HL-60/S4 (cell line): ENCODE results near the gene POLH.
"Not testable (repeated sequence)": the region's sequence is repeated elsewhere in the genome, so short reads cannot be mapped to it uniquely, and the experiment has no call there.

Source experiments
- in situ Hi-C: fragments of 300-500 bp; cut with MboI; formaldehyde crosslinking; loops from 2 replicates; pipeline ENCODE4 v1.14.3; 2022; ENCODE audit warnings: low sequenced_read_pairs

POLH gene

DNA sequence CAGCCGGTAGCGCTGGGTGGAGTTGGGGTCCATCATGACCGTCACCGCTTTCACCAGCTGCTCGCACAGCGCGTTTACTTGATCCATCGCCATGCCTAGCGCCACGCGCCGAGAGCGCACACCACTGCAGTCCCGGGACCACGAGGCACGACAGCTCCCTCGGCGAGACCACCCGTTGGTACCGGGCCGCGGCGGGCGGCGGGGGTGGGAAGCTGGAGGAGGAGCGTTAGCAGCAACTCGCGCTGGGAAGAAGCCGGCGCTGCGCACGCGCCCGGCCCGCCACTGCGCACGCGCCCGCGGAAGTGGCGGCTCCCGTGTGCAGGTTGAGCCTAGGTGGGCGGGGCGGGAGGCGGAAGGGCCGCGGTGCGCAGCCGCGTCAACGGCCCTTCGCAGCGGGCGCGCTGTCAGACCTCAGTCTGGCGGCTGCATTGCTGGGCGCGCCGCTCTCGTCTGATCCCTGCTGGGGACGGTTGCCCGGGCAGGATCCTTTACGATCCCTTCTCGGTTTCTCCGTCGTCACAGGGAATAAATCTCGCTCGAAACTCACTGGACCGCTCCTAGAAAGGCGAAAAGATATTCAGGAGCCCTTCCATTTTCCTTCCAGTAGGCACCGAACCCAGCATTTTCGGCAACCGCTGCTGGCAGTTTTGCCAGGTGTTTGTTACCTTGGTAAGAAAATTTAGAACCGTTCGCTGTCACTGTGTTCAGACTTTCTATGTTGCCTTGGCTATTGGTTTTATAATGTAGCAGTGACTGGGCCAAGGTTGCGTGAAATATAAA, at the start of gene POLH, which contains the start of gene XPO5:
TSS of gene POLH (plus strand) at position 414 of the 780 bp plus-strand sequence. CDS start 6,135 bp downstream, outside the sequence.
TSS of gene XPO5 (minus strand) at position 267 of the 780 bp plus-strand sequence. CDS start at position 93, 174 bp downstream.
- in situ Hi-C loops, result no loop called here

DNA sequence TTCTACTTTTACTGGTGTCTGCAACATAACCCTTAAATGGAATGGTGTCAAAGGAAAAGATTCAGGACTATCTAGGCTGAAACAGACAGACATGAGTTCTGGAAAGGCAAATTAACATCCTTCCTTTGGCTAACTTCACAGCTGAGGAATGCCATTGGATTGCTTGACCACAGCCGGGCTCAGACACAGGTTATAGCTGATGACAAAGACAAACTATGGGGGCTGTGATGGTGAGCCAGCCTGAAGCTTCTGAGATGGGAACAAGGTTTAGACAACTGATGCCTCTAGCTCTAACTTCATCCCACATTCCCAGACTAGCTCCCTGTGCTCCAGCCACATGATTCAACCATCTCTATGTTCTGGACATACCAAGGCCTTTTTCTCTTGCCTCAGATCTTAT, 43.8 kb upstream of the POLH start:
- in situ Hi-C loops, result no loop called here

DNA sequence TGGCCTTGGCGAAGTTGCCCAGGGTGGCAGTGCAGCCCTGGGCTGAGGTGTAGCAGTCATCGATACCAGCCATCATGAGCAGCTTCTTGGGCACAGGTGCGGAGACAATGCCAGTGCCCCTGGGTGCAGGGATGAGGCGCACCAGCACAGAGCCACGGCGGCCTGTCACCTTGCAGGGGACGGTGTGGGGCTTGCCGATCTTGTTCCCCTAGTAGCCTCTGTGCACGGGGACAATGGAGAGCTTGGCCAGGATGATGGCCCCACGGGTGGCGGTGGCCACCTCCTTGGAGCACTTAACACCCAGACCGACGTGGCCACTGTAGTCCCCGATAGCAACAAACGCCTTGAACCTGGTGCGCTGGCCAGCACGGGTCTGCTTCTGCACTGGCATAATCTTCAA, 37.0 kb upstream of the POLH start:
- in situ Hi-C loops, result not testable (repeated sequence)

DNA sequence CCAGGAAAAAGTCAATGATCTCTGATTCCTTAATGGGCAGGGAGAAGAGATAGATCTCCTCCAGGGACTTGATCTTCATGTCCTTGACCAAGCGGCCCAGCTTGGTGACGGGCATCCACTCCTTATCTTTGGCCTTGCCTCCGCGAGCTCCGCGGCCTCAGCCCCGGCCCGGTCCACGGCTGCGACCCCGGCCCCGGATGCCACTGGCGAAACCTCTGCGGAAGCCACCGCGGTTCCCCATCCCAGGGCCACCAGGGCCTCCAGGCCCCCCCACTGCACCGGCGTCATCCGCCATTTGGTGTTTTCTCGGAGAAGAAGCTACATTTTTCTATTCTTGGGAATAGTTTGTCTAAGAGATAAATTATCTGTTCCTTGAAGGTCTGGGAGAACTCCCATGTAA, 36.6 kb upstream of the POLH start:
- in situ Hi-C loops, result not testable (repeated sequence)

DNA sequence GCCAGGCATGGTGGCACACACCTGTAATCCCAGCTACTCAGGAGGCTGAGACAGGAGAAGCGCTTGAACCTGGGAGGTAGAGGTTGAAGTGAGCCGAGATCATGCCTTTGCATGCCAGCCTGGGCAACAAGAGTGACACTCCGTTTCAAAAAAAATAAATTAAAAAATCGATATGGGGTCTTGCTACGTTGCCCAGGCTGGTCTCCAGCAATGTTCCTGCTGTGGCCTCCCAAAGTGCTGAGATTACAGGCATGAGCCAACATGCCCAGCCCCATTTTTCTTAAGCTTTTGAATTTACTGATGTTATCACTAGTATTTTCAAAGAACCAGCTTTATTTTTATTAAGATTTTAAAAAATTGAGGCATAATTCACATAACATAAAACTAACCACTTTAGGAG, 35.5 kb upstream of the POLH start:
- in situ Hi-C loops, result no loop called here

DNA sequence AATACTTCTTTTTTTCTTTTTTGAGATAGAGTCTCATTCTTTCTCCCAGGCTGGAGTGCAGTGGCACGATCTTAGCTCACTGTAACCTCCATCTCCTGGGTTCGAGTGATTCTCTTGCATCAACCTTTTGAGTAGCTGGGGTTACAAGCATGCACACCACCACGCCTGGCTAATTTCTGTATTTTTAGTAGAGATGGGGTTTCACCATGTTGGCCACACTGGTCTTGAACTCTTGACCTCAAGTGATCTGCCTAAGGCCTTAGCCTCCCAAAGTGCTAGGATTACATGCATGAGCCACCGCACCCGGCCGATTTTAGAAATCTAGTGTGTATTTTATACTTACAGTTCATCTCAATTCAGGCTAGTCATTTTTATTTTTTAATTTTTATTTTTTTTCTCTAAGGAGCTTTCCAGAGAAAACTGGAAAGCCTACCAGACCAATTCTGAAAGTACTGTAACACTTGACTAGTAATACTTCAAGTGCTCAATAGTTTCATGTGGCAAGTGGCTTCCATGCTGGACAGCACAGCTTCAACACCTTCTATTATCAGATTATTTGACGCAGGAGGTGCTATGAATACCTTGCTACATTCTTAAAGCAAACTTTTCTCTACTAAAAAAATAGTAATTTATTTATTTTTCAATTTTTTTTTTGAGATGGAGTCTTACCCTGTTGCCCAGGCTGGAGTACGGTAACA, 34.1 kb upstream of the POLH start:
- in situ Hi-C loops, result no loop called here

DNA sequence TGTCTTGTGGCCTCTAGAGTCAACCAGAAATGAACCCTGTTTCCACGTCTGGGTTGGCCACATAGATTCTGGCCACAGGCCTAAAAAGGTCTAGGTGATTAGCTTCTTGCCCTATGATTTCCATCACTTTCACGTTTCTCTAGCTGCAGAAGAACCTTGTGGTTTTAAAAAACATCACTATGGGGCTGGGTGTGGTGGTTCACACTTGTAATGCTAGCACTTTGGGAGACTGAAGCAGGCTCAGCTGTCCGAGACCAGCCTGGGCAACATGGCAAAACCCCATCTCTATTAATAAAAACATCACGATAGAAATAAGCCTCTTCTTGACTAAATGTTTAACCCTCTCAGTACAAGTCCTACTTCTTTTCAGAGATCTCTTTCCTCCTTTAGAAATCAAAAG, 31.5 kb upstream of the POLH start:
- in situ Hi-C loops, result no loop called here

DNA sequence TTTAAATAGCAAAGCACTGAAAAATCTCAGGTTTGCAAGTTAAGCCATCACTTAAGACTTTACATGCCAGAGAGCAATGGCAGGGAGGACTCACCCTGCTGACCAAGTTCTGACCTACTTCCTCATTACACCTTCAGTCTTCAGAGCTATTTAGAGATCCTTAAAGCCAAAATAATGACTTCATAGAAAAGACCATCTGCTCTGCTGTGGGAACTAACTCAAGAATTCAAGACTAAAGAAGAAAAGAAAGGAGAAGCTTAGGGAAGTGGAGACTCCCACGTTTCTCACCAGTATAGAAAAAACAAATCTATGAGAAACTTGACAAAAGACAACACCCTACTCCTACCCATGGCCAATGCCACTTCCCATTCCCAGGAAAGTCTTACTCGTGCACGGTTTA, 28.8 kb upstream of the POLH start:
- in situ Hi-C loops, result no loop called here

DNA sequence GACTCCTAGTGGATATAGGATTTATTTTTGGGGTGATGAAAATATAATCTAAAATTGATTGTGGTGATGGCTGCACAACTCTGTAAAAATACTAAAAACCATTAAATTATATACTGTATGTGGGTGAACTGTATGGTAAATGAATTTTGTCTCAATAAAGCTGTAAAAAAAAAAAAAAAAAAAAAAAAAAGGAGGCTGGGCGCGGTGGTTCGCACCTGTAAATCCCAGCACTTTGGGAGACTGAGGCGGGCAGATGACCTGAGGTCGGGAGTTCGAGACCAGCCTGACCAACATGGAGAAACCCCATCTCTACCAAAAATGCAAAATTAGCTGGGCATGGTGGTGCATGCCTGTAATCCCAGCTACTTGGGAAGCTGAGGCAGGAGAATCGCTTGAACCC, 18.4 kb upstream of the POLH start:
- in situ Hi-C loops, result not testable (repeated sequence)

DNA sequence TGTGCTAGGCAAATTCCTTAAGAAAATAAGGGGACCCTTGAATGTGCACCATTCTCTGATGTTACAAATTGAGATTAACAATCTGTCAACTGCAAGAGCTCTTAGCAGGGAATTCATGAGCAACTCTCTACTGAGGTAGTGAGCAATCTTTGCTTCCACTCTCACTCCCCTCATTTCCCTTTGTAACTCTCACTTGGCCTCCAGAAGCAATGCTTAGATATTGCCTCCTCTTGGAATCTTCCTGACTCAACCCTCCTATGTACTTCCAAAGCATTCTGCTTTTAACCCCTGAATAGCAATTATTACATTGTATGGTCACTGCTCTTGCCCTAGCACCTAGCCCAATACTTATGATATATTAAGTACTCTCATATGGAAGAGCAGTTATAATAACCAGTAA, 16.7 kb upstream of the POLH start:
- in situ Hi-C loops, result no loop called here

DNA sequence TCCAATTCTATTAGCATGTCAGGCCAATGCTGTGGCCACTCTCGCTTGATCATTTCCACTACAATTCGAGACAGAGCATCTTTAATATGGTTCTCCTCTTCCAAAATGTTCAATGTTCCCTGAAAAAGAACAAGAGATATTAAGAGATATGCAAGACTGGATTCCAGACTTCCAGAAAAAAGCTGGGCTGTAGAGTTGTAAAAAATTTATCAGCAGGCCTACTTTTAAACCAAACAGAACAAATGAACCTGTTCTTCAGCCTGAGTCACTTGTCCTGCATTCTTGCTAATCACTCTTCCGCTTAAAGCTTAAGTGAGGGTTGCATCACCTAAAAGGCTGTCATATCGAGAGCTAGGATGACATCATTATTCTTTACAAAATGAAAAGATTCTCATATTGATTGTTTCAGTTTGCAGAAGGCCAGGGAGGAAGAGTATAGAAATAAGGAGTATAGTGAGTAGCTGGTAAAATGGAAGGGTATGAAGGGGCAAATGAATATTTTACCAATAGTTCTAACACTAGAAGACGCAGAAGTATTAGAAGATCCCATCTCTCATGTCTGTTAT, 5.0 kb upstream of the POLH start:
- in situ Hi-C loops, result no loop called here

DNA sequence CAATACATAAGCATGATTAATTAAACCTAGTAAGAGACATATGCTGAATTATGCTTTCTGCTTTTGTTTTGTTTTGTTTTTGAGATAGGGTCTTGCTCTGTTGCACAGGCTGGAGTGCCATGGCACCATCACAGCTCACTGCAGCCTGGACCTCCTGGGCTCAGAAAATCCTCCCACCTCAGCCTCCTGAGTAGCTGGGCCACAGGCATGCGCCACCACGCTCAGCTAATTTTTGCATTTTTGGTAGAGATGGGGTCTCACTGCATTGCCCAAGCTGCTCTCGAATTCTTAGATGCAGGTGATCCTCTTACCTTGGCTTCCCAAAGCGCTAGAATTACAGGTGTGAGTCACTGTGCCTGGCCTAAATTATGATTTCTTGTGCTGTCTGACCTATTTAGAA, 4.0 kb upstream of the POLH start:
- in situ Hi-C loops, result no loop called here

DNA sequence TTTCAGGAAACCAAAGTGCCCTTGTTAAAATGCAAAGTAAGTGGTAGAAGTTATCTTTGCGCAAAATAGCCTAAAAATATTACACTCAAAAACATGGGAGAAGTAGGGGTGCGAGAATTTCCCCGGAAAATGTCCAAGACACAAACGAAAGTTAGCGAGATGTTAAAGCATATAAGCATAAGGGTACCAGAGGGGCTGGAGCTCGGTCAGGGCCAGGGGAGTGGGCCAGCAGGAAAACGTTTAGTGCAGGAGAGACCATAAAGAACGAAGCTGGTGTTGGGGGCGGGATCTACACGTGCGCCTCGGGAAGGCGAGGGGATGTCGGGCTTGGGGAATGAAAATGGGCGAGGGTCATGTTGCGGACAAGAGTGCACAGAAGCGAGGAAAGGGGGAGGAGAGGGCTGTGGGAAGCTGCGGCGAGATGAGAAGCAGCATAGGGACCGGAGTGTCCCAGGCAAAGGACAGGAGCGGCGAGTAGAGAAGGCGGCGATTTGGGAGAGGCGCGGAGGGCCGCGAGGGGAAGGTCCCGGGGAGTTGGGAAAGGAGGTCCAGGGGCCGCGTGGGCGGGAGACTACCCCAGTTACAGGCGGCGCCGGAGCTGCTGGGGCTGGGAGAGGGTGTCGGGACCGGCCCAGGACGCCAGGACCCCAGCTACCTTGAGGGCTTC, 747 bp upstream of the POLH start:
- in situ Hi-C loops, result no loop called here

DNA sequence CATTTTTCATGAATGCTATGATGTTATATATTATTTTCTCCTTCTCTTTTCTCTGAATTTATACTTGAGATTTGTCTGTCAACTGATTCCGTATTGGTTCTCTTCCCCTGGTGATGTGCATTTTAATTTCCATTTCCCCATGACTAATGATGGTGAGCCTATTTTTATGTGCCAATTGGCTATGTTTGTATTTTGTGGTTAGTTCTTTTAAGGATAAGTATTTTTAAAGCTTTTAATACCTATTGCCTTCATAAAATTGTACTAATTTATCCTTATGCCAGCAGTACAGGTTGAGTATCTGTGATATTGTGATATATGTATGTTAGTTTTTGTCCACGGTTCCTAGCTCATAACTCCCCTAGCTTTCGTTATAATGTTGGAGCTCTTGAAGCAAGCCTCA, 2.8 kb downstream of the POLH start:
- in situ Hi-C loops, result no loop called here

DNA sequence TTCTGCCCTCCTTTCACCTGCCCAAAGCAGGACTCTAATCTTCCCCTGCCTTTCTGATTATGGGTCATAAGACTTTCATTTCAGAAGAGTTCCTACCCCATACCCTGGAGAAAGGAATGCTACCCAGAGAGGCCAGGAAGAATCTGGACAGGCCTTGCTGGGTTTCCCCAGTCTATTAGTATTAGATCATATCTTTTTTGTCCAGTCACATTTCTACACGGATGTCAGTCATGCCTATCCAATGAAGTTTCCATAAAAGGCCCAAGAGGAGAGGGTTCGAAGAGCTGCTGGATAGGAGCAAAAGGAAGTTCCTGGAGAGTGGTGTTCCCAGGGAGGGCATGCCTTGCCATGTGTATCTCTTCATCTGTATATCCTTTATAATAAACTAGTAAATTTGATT, 3.2 kb downstream of the POLH start:
- in situ Hi-C loops, result no loop called here

DNA sequence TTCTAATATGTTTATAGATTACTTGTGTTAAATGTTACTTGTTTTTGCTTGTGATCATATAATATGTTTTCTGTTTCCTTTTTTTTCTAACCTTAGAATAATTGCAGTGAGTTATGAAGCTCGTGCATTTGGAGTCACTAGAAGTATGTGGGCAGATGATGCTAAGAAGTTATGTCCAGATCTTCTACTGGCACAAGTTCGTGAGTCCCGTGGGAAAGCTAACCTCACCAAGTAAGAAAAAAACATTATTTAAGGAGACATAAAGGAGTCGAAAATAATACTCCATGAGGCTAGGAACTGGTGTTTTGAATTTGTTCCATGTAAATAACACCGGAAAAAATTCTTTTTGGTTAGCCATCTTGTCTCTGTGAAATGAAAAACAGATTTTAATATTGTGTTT, 6.9 kb downstream of the POLH start:
- in situ Hi-C loops, result no loop called here

DNA sequence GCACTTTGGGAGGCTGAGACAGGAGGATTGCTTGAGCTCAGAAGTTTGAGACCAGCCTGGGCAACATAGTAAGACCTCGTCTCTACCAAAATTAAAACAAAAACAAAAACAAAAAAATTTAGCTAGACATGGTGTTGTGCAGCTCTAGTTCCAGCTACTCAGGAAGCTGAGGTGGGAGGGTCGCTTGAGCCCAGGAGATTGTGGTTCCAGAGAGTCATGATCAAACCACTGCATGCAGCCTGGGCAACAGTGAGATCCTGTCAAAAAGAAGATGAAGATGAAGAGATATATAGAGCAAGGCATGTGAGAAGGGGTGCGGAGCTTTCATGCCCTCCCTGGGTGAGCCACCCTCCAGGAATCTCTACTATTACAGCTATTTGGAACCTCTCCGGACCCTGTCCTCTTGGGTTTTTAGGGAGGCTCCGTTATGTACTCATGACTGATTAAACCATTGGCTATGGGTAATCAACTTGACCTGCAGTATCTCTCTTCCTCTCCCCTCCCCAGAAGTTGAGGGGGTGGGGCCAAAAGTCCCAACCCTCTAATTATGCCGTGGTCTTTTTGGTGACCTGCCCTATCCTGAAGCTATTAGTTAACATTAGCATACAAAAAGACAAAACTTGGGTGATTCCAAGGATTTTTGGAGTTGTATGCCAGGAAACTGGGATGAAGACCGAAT, 9.0 kb downstream of the POLH start:
- in situ Hi-C loops, result no loop called here

DNA sequence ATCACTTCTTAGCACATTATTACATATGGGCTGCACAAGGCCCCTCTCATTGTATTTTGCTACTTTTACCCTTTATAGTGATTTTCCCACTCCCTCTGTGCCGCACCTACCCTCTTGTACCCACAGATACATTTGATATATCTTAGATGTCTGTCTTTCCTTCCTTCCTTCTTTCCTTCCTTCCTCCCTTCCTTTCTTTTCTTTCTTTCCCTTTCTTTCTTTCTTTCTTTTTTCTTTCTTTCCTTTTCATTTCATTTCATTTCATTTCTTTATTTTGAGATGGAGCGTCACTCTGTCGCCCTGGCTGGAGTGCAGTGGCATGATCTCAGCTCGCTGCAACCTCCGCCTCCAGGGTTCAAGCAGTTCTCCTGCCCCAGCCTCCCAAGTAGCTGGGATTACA, 12.2 kb downstream of the POLH start:
- in situ Hi-C loops, result no loop called here

DNA sequence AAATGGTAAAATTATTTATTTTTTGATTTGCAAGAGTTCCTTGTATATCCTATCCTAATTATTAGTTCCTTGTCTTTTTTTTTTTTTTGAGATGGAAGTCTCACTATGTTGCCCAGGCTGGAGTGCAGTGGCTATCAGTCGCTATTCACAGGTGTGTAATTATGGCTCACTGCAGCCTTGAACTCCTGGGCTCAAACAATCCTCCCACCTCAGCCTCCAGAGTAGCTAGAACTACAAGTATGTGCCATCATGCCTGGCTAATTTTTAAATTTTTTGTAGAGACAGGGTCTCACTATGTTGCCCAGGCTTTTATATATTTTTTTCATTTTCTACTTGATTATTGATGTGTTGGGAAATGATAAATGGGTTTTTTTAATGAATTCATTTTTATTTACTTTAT, 13.6 kb downstream of the POLH start:
- in situ Hi-C loops, result not testable (repeated sequence)

DNA sequence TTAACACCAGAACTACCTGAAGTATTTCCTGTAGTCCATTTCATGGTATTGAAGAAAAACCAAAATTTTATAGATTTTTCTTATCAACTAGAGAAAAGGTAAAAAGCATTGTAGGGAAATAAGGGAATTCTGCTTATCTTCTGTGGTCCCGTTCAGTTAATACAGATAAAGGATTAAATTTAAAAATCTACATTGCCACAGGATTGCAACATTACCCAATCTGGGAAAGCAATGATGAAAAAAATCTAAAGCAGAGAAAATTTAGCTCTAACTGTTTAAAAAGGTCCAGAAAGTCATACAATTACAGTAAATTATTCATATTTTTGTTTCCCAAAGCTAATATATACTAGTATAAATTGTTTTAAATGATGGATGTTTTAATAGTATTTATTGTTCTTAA, 18.0 kb downstream of the POLH start:
- in situ Hi-C loops, result no loop called here

DNA sequence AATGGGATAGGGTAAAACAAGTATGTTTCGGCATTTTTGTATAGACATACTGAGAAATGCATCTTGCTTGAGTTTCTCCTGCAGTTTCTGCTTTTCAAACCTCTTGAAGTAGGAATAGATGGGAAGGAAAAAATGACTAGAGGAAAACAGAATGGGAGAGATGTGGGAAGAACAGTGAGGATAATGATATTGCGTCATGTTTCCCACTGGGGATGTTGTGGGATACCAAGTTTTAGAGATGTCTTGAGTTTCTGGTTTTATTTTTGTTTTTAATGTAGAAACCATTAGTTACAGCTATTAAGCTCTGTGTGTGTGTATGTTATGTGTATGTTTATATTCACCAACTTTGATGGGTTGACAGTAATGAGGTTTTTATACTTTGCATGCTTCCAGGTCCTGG, 24.6 kb downstream of the POLH start:
- in situ Hi-C loops, result no loop called here
